Neural progenitor cell (in vitro differentiated cells): ENCODE results near the gene MASP1. TPM values are rescaled to one million over a fixed set of nuclear protein-coding genes. Genes with fewer than 3 reads are reported as not detected.
A peak's percentile ranks its signal among the peaks of the same experiment; 100 is the strongest.

Experiments
- DNase-seq: peaks from one replicate; pipeline ENCODE4 v3.0.0-alpha.2; 2016; ENCODE audit warnings: low spot score
- H2AFZ ChIP-seq: fragments of 200-600 bp; sonication (generic); replicated peaks from 2 replicates; pipeline ENCODE4 v1.6.1; 2016; ENCODE audit warnings: antibody characterized with exemption
- H3F3A ChIP-seq: fragments of 200-600 bp; sonication (generic); 2 replicates; pipeline ENCODE4 v1.6.1; 2016; ENCODE audit warnings: antibody characterized with exemption, low read depth
- H3K27ac ChIP-seq: fragments of 200-600 bp; sonication (generic); 2 replicates; pipeline ENCODE4 v1.5.1; 2016; ENCODE audit warnings: mild to moderate bottlenecking
- H3K27me3 ChIP-seq: fragments of 200-600 bp; sonication (generic); 2 replicates; pipeline ENCODE4 v1.6.1; 2016; ENCODE audit warnings: mild to moderate bottlenecking, moderate library complexity
- H3K36me3 ChIP-seq: fragments of 200-600 bp; sonication (generic); 2 replicates; pipeline ENCODE4 v1.5.1; 2016
- H3K4me1 ChIP-seq: fragments of 200-600 bp; sonication (generic); 2 replicates; pipeline ENCODE4 v1.6.1; 2016; ENCODE audit warnings: mixed run types
- H3K4me2 ChIP-seq: fragments of 200-600 bp; sonication (generic); 2 replicates; pipeline ENCODE4 v1.6.1; 2016
- H3K4me3 ChIP-seq: fragments of 200-600 bp; sonication (generic); 2 replicates; pipeline ENCODE4 v1.5.1; 2016
- H3K79me2 ChIP-seq: fragments of 200-600 bp; sonication (generic); 2 replicates; pipeline ENCODE4 v1.6.1; 2016; ENCODE audit warnings: low read depth
- H3K9ac ChIP-seq: fragments of 200-600 bp; sonication (generic); 2 replicates; pipeline ENCODE4 v1.6.1; 2016
- H3K9me3 ChIP-seq: fragments of 200-600 bp; sonication (generic); 2 replicates; pipeline ENCODE4 v1.5.1; 2016; ENCODE audit warnings: low read depth
- H4K20me1 ChIP-seq: fragments of 200-600 bp; sonication (generic); 2 replicates; pipeline ENCODE4 v1.6.1; 2016; ENCODE audit warnings: low read depth
- H3K27ac Mint-ChIP-seq: 3 replicates; pipeline ENCODE4 v1.8.0; 2021; ENCODE audit warnings: mixed read lengths
- H3K27me3 Mint-ChIP-seq: 2 replicates; pipeline ENCODE4 v1.8.0; 2022; ENCODE audit warnings: low read depth, mild to moderate bottlenecking, inconsistent platforms, moderate library complexity, mixed read lengths; ENCODE audit not compliant: insufficient read depth
- H3K36me3 Mint-ChIP-seq: 3 replicates; pipeline ENCODE4 v1.8.0; 2021; ENCODE audit warnings: mixed read lengths
- H3K4me1 Mint-ChIP-seq: 3 replicates; pipeline ENCODE4 v1.8.0; 2021; ENCODE audit warnings: mixed read lengths
- H3K4me3 Mint-ChIP-seq: 3 replicates; pipeline ENCODE4 v1.8.0; 2021; ENCODE audit warnings: mild to moderate bottlenecking, moderate library complexity, mixed read lengths
- H3K9me3 Mint-ChIP-seq: 3 replicates; pipeline ENCODE4 v1.8.0; 2020; ENCODE audit warnings: mixed read lengths
- CTCF ChIP-seq: fragments of 200-600 bp; sonication (generic); IDR thresholded peaks from 2 replicates; pipeline ENCODE4 v1.5.1; 2017; ENCODE audit warnings: antibody characterized with exemption, mild to moderate bottlenecking
- EZH2 ChIP-seq: fragments of 200-600 bp; sonication (generic); IDR thresholded peaks from 2 replicates; pipeline ENCODE4 v1.6.1; 2017; ENCODE audit warnings: antibody characterized with exemption, mild to moderate bottlenecking, moderate library complexity
- EZH2phosphoT487 ChIP-seq: fragments of 200-600 bp; sonication (generic); IDR thresholded peaks from 2 replicates; pipeline ENCODE4 v1.6.1; 2017; ENCODE audit warnings: antibody characterized with exemption
- total RNA-seq: library from RNA; depleted of rRNA; stranded (reverse); fragments of >200 nt; gene quantifications from 2 replicates; pipeline ENCODE4 v1.2.3, GENCODE V29; 2015; ENCODE audit warnings: low replicate concordance

MASP1 gene
- total RNA-seq, 1 donor from 2014 or later = 3.3 TPM

GRCh38 chr3:187292181-187292580 is 644 bp upstream of the MASP1 start:
- Mint-ChIP-seq H3K9me3 (no peaks in the 10 kb centered on the region), H3K27me3 (peaks cover 2% of the 10 kb centered on the region), H3K36me3 (no peaks in the 10 kb centered on the region), H3K4me1 (peaks cover 21% of the 10 kb centered on the region), H3K4me3 (no peak overlapping the region), H3K27ac (no peak overlapping the region)
- Histone ChIP-seq H3K9me3 (no peaks in the 10 kb centered on the region), H3F3A (no peaks in the 10 kb centered on the region), H3K36me3 (no peaks in the 10 kb centered on the region), H2AFZ (peak overlapping the region; percentile 40), H3K4me1 (peaks cover 26% of the 10 kb centered on the region), H3K9ac (no peak overlapping the region), H3K27ac (no peak overlapping the region), H3K79me2 (no peaks in the 10 kb centered on the region), H4K20me1 (no peaks in the 10 kb centered on the region), H3K4me3 (no peak overlapping the region), H3K27me3 (peaks cover 8% of the 10 kb centered on the region), H3K4me2 (peak overlapping the region; percentile 92)
- TF ChIP-seq CTCF = no peak
- no peak for TF ChIP-seq EZH2phosphoT487
- no peak for TF ChIP-seq EZH2
- no peak for DNase-seq

GRCh38 chr3:187291001-187291511 is 481 bp downstream of the MASP1 start:
- H3K4me2 ChIP-seq = peak overlapping the region; percentile 92
- peaks cover 8% of the 10 kb centered on the region for H3K27me3 ChIP-seq
- H3K79me2 ChIP-seq = no peaks in the 10 kb centered on the region
- peaks cover 24% of the 10 kb centered on the region for H3K4me1 ChIP-seq
- H2AFZ ChIP-seq = peak overlapping the region; percentile 78
- H3K27ac ChIP-seq = no peak overlapping the region
- Mint-ChIP-seq H3K4me1 (peaks cover 21% of the 10 kb centered on the region), H3K27ac (peak overlapping the region; percentile 82), H3K9me3 (no peaks in the 10 kb centered on the region), H3K4me3 (peak overlapping the region; percentile 66), H3K27me3 (peaks cover 2% of the 10 kb centered on the region), H3K36me3 (no peaks in the 10 kb centered on the region)
- no peak overlapping the region for H3K9ac ChIP-seq
- no peak for TF ChIP-seq EZH2phosphoT487
- TF ChIP-seq CTCF = no peak
- no peaks in the 10 kb centered on the region for H3K9me3 ChIP-seq
- no peaks in the 10 kb centered on the region for H3K36me3 ChIP-seq
- H4K20me1 ChIP-seq = no peaks in the 10 kb centered on the region
- DNase-seq = peak; percentile 27
- H3F3A ChIP-seq = no peaks in the 10 kb centered on the region
- peak overlapping the region; percentile 45 for H3K4me3 ChIP-seq

GRCh38 chr3:187290503-187290902 is 1.0 kb downstream of the MASP1 start:
- TF ChIP-seq EZH2phosphoT487 (no peak), EZH2 (no peak), CTCF (no peak)
- Mint-ChIP-seq H3K27me3 (no peaks in the 10 kb centered on the region), H3K4me1 (peaks cover 21% of the 10 kb centered on the region), H3K36me3 (no peaks in the 10 kb centered on the region), H3K9me3 (no peaks in the 10 kb centered on the region), H3K27ac (no peak overlapping the region), H3K4me3 (peak overlapping the region; percentile 66)
- Histone ChIP-seq H3K9me3 (no peaks in the 10 kb centered on the region), H3K4me3 (no peak overlapping the region), H3K9ac (no peak overlapping the region), H4K20me1 (no peaks in the 10 kb centered on the region), H3K27ac (no peak overlapping the region), H3K4me1 (peaks cover 19% of the 10 kb centered on the region), H2AFZ (no peak overlapping the region), H3K27me3 (peaks cover 8% of the 10 kb centered on the region), H3K4me2 (no peak overlapping the region), H3F3A (no peaks in the 10 kb centered on the region), H3K79me2 (no peaks in the 10 kb centered on the region), H3K36me3 (no peaks in the 10 kb centered on the region)
- no peak for DNase-seq
